HG02642 (cell line): ENCODE results near the gene ABHD18.
"Not testable (repeated sequence)": the region's sequence is repeated elsewhere in the genome, so short reads cannot be mapped to it uniquely, and the experiment has no call there.

Experiments
- ATAC-seq: cut with Tn5 transposase; IDR thresholded peaks from one replicate; pipeline ENCODE4 v1.9.1; 2021; ENCODE audit warnings: mild to moderate bottlenecking; ENCODE audit not compliant: unreplicated experiment, poor library complexity

ABHD18 gene

GRCh38 chr4:128061566-128062536, 96.6 kb downstream of the ABHD18 start:
- peak; percentile 42 for ATAC-seq

GRCh38 chr4:128066453-128066820, 101.2 kb downstream of the ABHD18 start:
- not testable (repeated sequence) for ATAC-seq

- ATAC-seq: no peak
These were observed 103.7 kb downstream of the ABHD18 start for GRCh38 chr4:128068918-128069317.

GRCh38 chr4:128076464-128076863, 111.3 kb downstream of the ABHD18 start:
- ATAC-seq: no peak
